Activated T-cell treated with anti-CD3 and anti-CD28 coated beads, Interleukin-2, amount 50 U/mL, for 48 hours (primary cell): ENCODE data around the gene CPB2.

Source experiments
- DNase-seq, 2 experiments: peaks; one replicate each; pipeline ENCODE4 v3.0.0-alpha.2; 2020

Gene CPB2

GRCh38 chr13:46104868-46105267 lies at the start of gene CPB2:
TSS of gene CPB2 (minus strand) at chr13:46105033. CDS start at chr13:46105009, 24 bp downstream.
- no peak for DNase-seq

- DNase-seq, result no peak
Observed at GRCh38 chr13:46154136-46154801, 49.4 kb upstream of the CPB2 start.

- DNase-seq, result no peak
Observed at GRCh38 chr13:46152627-46153328, 47.9 kb upstream of the CPB2 start.

GRCh38 chr13:46150134-46150693 lies 45.4 kb upstream of the CPB2 start:
- DNase-seq, result no peak

- DNase-seq, result no peak
Observed at GRCh38 chr13:46149272-46150133, 44.7 kb upstream of the CPB2 start.

GRCh38 chr13:46146898-46147297 lies 42.1 kb upstream of the CPB2 start:
- no peak for DNase-seq

- no peak for DNase-seq
Observed at GRCh38 chr13:46145950-46146349, 41.1 kb upstream of the CPB2 start.

GRCh38 chr13:46145135-46145534 lies 40.3 kb upstream of the CPB2 start:
- no peak for DNase-seq

GRCh38 chr13:46143184-46143701 lies 38.4 kb upstream of the CPB2 start:
- no peak for DNase-seq

- no peak for DNase-seq
Observed at GRCh38 chr13:46142776-46143175, 37.9 kb upstream of the CPB2 start.

GRCh38 chr13:46140044-46140443 lies 35.2 kb upstream of the CPB2 start:
- DNase-seq, result no peak

GRCh38 chr13:46137627-46138317 lies 32.9 kb upstream of the CPB2 start:
- DNase-seq, result no peak

- DNase-seq, result no peak
Observed at GRCh38 chr13:46136688-46137087, 31.9 kb upstream of the CPB2 start.

GRCh38 chr13:46134961-46135522 lies 30.2 kb upstream of the CPB2 start:
- DNase-seq, result no peak

GRCh38 chr13:46134494-46134893 lies 29.7 kb upstream of the CPB2 start:
- no peak for DNase-seq

GRCh38 chr13:46132109-46132508 lies 27.3 kb upstream of the CPB2 start:
- no peak for DNase-seq

GRCh38 chr13:46131705-46132104 lies 26.9 kb upstream of the CPB2 start:
- no peak for DNase-seq

- DNase-seq, result no peak
Observed at GRCh38 chr13:46129955-46130618, 25.3 kb upstream of the CPB2 start.

- no peak for DNase-seq
Observed at GRCh38 chr13:46129124-46129523, 24.3 kb upstream of the CPB2 start.

- no peak for DNase-seq
Observed at GRCh38 chr13:46127358-46128023, 22.7 kb upstream of the CPB2 start.
